Measurements from ENCODE around the gene TMEM9. TPM values are rescaled to one million over a fixed set of nuclear protein-coding genes. Genes with fewer than 3 reads are reported as not detected.

The TMEM9 gene
- total and polyA plus RNA-seq, 9 of the 15 experiments (the other 6 are each of a cell fraction or from before 2014, with no cell fraction given): 30.4 to 107 (median 67.6) TPM

DNA sequence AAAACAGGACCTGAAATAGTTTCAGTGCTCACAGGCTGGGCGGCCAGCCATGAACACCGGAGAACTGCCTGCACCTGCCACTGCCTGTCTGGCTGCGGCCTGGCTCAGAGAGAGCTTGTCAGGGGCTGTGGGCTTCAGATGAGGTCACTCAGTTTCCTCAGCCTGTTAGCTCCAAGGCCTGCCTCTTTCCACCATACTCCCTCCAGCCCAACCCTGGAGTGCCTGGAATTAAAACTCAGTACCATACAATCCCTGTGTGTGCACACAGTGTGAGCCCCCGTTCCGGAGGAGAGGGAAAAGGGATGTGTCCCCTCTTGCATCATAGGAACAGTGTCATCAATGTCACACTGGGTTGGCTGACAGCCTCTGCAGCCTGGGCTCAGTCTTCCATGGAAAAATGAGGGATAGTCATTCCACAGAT, 58.2 kb downstream of the TMEM9 start (continued):
- peak; percentile 75 for TF ChIP-seq CEBPG (CRISPR knock-in tag; IDR thresholded peaks at IDR 0.05)
- peak in 1 of 2 experiments; percentile 93; a peak in 2 of 4 replicates for TF ChIP-seq CEBPG (tag; conservative IDR thresholded peaks at IDR 0.05 in 1 of 2, IDR thresholded peaks at IDR 0.05 in 1 of 2)
- TF ChIP-seq ZBTB9 (CRISPR knock-in tag; IDR thresholded peaks at IDR 0.05): no peak
- no peak for TF ChIP-seq PRPF4 (IDR thresholded peaks at IDR 0.05; ENCODE audit: insufficient read depth, low read depth, low read length, poor library complexity, severe bottlenecking)
- TF ChIP-seq, protein P1, sequence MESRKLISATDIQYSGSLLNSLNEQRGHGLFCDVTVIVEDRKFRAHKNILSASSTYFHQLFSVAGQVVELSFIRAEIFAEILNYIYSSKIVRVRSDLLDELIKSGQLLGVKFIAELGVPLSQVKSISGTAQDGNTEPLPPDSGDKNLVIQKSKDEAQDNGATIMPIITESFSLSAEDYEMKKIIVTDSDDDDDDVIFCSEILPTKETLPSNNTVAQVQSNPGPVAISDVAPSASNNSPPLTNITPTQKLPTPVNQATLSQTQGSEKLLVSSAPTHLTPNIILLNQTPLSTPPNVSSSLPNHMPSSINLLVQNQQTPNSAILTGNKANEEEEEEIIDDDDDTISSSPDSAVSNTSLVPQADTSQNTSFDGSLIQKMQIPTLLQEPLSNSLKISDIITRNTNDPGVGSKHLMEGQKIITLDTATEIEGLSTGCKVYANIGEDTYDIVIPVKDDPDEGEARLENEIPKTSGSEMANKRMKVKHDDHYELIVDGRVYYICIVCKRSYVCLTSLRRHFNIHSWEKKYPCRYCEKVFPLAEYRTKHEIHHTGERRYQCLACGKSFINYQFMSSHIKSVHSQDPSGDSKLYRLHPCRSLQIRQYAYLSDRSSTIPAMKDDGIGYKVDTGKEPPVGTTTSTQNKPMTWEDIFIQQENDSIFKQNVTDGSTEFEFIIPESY (CRISPR knock-in tag; IDR thresholded peaks at IDR 0.05): no peak
- no peak for TF ChIP-seq ZNF121 (CRISPR knock-in tag; conservative IDR thresholded peaks at IDR 0.05)
- no peak for TF ChIP-seq ETV1 (tag; conservative IDR thresholded peaks at IDR 0.05; ENCODE audit: low read depth)
- TF ChIP-seq NCOA6 (IDR thresholded peaks at IDR 0.05): no peak
- no peak for TF ChIP-seq SMARCA5 (IDR thresholded peaks at IDR 0.05)
- TF ChIP-seq ATF7 (IDR thresholded peaks at IDR 0.05): peak; percentile 50; the same call in 1 of the 2 replicates
- no peak for TF ChIP-seq ZNF277 (CRISPR knock-in tag; IDR thresholded peaks at IDR 0.05; ENCODE audit: borderline replicate concordance)
- TF ChIP-seq RBM34 (IDR thresholded peaks at IDR 0.05; ENCODE audit: borderline replicate concordance, insufficient read depth, low read length): no peak
- no peak for TF ChIP-seq NR2C2 (CRISPR knock-in tag; IDR thresholded peaks at IDR 0.05)
- no peak for TF ChIP-seq NR2C2 (tag; IDR thresholded peaks at IDR 0.05)
- no peak for TF ChIP-seq ZNF253 (CRISPR knock-in tag; conservative IDR thresholded peaks at IDR 0.05)
- no peak for TF ChIP-seq CHD1 (IDR thresholded peaks at IDR 0.05; ENCODE audit: low read length)
- TF ChIP-seq ZNF347 (CRISPR knock-in tag; IDR thresholded peaks at IDR 0.05; ENCODE audit: low read depth): no peak

Measured in K562 (cell line).